ENCODE measurements around the gene LRRK1. TPM values are rescaled to one million over a fixed set of nuclear protein-coding genes. Genes with fewer than 3 reads are reported as not detected.
A peak's percentile ranks its signal among the peaks of the same experiment; 100 is the strongest.

Gene LRRK1
- total and polyA plus RNA-seq, 9 donors, result 6.5 to 27.3 (median 17.5) TPM

GRCh38 chr15:101028321-101028720, 109.2 kb downstream of the LRRK1 start:
- Histone ChIP-seq H3K27me3 (no peaks in the 10 kb centered on the region), H3K27ac (no peak overlapping the region), H3K4me3 (no peak overlapping the region), H3K36me3 (no peaks in the 10 kb centered on the region), H3K9me3 (no peaks in the 10 kb centered on the region), H3K4me1 (ENCODE audit: insufficient read depth) (peaks cover 18% of the 10 kb centered on the region)
- intact Hi-C loops (cut with DNase I), result no loop called here
- 69 to 86% (median 81%) methylated on average over 9 of the region's 9 CpGs for WGBS, 3 donors
- peak in 2 of 5 donors; percentile 8 to 22 for DNase-seq
- TF ChIP-seq POLR2A (IDR thresholded peaks at IDR 0.05) (no peak), EP300 (IDR thresholded peaks at IDR 0.05) (no peak), CTCF (IDR thresholded peaks at IDR 0.05) (no peak)

DNA sequence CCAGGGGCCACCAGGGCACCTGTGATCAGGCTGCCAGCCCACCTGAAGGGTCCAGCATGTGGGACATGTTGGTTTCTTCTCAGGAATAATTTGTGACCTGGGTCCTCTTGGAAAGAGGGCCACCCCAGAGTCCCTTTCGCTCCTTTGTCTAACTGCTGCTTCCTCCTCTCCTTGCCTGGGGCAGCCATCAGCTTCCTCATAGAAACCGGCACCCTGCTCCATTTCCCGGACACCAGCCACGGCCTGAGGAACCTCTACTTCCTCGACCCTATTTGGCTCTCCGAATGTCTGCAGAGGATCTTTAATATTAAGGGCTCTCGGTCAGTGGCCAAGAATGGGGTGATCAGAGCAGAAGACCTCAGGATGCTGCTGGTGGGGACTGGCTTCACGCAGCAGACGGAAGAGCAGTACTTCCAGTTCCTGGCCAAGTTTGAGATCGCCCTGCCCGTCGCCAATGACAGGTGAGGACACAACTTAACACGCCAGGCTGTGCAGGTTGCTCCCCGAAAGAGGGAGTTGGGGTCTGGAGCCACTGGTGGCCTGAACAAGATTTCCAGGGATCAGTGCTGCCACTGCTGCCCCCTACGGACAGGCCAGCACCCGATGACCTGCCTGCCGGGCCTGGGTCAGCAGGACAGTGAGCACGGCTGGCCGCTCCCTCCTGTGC, 109.7 kb downstream of the LRRK1 start:
- 93 to 94% (median 94%) methylated on average over 19 of the region's 19 CpGs for WGBS, 3 donors
- Histone ChIP-seq H3K4me1 (ENCODE audit: insufficient read depth) (peaks cover 15% of the 10 kb centered on the region), H3K27ac (no peak overlapping the region), H3K36me3 (no peaks in the 10 kb centered on the region), H3K4me3 (no peak overlapping the region), H3K27me3 (no peaks in the 10 kb centered on the region), H3K9me3 (no peaks in the 10 kb centered on the region)
- intact Hi-C loops (cut with DNase I), result no loop called here
- TF ChIP-seq CTCF (IDR thresholded peaks at IDR 0.05) (no peak), POLR2A (IDR thresholded peaks at IDR 0.05) (no peak), EP300 (IDR thresholded peaks at IDR 0.05) (no peak)
- peak in 3 of 5 donors; percentile 7 to 27 (median 19) for DNase-seq

- Histone ChIP-seq H3K4me3 (no peak overlapping the region), H3K27me3 (no peaks in the 10 kb centered on the region), H3K4me1 (ENCODE audit: insufficient read depth) (peaks cover 13% of the 10 kb centered on the region), H3K27ac (no peak overlapping the region), H3K36me3 (no peaks in the 10 kb centered on the region), H3K9me3 (no peaks in the 10 kb centered on the region)
- peak in 3 of 5 donors; percentile 7 to 27 (median 9) for DNase-seq
- intact Hi-C loops (cut with DNase I), result no loop called here
- 89 to 96% (median 94%) methylated on average over 9 of the region's 9 CpGs for WGBS, 3 donors
- TF ChIP-seq POLR2A (IDR thresholded peaks at IDR 0.05), result no peak
- TF ChIP-seq CTCF (IDR thresholded peaks at IDR 0.05), result no peak
- TF ChIP-seq EP300 (IDR thresholded peaks at IDR 0.05), result no peak
Observed at GRCh38 chr15:101029971-101030661, 111.0 kb downstream of the LRRK1 start.

DNA sequence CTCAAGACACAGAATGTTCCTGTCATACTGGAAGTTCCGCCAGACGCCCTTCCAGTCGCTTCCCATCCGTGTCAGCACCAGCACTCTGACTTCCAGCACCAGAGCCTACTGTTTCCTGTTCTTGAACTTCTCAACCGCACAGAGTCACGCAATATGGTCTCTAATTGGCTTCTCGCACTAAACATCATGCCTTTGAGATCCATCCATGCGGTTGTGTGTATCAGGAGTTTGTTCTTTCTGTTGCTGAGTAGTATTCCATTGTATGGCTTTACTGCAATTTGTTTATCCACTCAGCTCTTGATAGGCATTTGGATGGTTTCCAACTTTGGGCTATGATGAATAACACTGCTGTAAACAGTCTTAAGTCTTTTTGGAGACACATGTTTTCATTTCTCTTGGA, 112.1 kb downstream of the LRRK1 start:
- no peak overlapping the region for H3K4me3 ChIP-seq
- no peaks in the 10 kb centered on the region for H3K36me3 ChIP-seq
- H3K4me1 ChIP-seq (ENCODE audit: insufficient read depth), result peaks cover 13% of the 10 kb centered on the region
- TF ChIP-seq POLR2A (IDR thresholded peaks at IDR 0.05), result no peak
- H3K27ac ChIP-seq, result no peak overlapping the region
- intact Hi-C loops (cut with DNase I), result no loop called here
- no peaks in the 10 kb centered on the region for H3K27me3 ChIP-seq
- peak in 2 of 5 donors; percentile 8 to 10 for DNase-seq
- H3K9me3 ChIP-seq, result no peaks in the 10 kb centered on the region
- WGBS, 3 donors, result 95 to 97% (median 97%) methylated on average over 8 of the region's 8 CpGs

DNA sequence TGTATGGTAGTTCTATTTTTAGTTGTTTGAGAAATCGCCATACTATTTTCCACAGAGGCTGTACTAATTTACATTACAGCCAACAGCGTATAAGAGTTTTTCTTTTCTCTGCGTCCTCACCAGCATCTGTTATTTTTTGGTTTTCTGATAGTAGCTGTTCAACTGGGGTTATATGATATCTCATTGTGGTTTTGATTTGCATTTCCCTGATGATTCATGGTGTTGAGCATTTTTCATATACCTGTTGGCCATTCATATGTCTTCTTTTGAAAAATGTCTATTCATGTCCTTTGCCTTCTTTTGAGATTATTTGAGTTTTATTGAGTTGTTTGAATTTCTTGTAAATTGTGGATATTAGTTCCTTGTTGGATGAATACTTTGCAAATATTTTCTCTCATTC, 114.6 kb downstream of the LRRK1 start:
- no peak for DNase-seq
- no peaks in the 10 kb centered on the region for H3K27me3 ChIP-seq
- H3K9me3 ChIP-seq, result no peaks in the 10 kb centered on the region
- intact Hi-C loops (cut with DNase I), result no loop called here
- TF ChIP-seq EP300 (IDR thresholded peaks at IDR 0.05), result no peak
- TF ChIP-seq POLR2A (IDR thresholded peaks at IDR 0.05), result no peak
- TF ChIP-seq CTCF (IDR thresholded peaks at IDR 0.05), result no peak
- 94 to 97% (median 97%) methylated on average over 3 of the region's 3 CpGs for WGBS, 3 donors
- no peak overlapping the region for H3K4me3 ChIP-seq
- H3K27ac ChIP-seq, result no peak overlapping the region
- H3K4me1 ChIP-seq (ENCODE audit: insufficient read depth), result no peaks in the 10 kb centered on the region
- H3K36me3 ChIP-seq, result no peaks in the 10 kb centered on the region

Data from ovary (tissue), 9 donors.